ENCODE measurements around the gene NR0B2.

DNA sequence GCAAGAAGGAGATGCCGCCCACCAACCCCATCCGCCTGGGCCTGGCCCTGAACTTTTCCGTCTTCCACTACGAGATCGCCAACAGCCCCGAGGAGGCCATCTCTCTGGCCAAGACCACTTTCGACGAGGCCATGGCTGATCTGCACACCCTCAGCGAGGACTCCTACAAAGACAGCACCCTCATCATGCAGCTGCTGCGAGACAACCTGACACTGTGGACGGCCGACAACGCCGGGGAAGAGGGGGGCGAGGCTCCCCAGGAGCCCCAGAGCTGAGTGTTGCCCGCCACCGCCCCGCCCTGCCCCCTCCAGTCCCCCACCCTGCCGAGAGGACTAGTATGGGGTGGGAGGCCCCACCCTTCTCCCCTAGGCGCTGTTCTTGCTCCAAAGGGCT, 50.1 kb downstream of the NR0B2 start:
- no peak for TF ChIP-seq TAF1 (IDR thresholded peaks at IDR 0.05; ENCODE audit: low read depth)
- no peak for TF ChIP-seq EP300 (IDR thresholded peaks at IDR 0.05; ENCODE audit: borderline replicate concordance)
- TF ChIP-seq CEBPB (IDR thresholded peaks at IDR 0.05), result no peak
- no peak for TF ChIP-seq MAX (IDR thresholded peaks at IDR 0.05)
- no peak for TF ChIP-seq NFIC (IDR thresholded peaks at IDR 0.05)
- no peak for TF ChIP-seq YY1 (IDR thresholded peaks at IDR 0.05; ENCODE audit: low read depth)

Measured in Ishikawa (cell line).